GM13977 (cell line): ENCODE results near the gene MYOG.

Experiments used
- DNase-seq: peaks from one replicate; pipeline ENCODE4 v3.0.0; 2012; ENCODE audit warnings: low spot score
- in situ Hi-C: fragments of 300-500 bp; cut with MboI; formaldehyde crosslinking; loops from one replicate; pipeline ENCODE4 v1.12.0; 2022; ENCODE audit warnings: low sequenced_read_pairs, low pct_unique_long_range_greater_than_20kb, mixed read lengths, inconsistent platforms; ENCODE audit not compliant: unreplicated experiment
- TF ChIP-seq, protein P1 (sequence below): IDR thresholded peaks from 2 replicates; pipeline ENCODE4 v1.5.1; 2012; ENCODE audit warnings: mild to moderate bottlenecking, control low read depth; ENCODE audit not compliant: insufficient read depth; ENCODE audit errors: extremely low read depth, missing control alignments

The MYOG gene

GRCh38 chr1:203050826-203051225 lies 35.0 kb downstream of the MYOG start:
- in situ Hi-C loops, result no loop called here
- no peak for DNase-seq
- TF ChIP-seq, protein P1, sequence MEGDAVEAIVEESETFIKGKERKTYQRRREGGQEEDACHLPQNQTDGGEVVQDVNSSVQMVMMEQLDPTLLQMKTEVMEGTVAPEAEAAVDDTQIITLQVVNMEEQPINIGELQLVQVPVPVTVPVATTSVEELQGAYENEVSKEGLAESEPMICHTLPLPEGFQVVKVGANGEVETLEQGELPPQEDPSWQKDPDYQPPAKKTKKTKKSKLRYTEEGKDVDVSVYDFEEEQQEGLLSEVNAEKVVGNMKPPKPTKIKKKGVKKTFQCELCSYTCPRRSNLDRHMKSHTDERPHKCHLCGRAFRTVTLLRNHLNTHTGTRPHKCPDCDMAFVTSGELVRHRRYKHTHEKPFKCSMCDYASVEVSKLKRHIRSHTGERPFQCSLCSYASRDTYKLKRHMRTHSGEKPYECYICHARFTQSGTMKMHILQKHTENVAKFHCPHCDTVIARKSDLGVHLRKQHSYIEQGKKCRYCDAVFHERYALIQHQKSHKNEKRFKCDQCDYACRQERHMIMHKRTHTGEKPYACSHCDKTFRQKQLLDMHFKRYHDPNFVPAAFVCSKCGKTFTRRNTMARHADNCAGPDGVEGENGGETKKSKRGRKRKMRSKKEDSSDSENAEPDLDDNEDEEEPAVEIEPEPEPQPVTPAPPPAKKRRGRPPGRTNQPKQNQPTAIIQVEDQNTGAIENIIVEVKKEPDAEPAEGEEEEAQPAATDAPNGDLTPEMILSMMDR, result no peak

DNA sequence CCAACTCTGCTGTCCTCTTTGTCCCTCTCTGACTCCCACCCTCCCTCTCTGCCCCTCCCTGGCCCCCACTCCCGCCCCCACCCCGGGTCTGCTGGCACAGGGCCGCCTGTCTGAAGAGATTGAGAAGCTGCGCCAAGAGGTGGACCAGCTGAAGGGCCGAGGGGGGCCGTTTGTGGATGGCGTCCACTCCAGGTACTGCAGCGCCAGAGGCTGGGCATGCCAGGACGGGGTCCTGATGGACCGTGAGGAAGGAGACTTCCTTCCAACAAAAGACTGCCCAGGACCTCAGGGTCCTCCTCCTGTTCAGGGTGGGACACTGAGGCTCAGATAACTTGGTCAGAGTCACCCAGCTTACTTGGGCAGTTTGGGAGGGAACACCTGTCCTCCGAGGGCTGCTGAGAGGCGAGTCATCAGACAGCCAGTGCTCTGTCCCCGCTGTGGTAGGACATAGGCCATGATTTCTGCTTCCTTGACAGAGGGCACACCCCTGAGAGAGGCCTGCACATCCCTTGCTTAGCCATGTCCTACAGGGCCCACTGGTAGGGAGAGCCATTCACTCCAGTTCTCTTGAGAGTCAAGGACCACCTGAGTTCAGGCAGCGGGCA lies 36.1 kb downstream of the MYOG start:
- DNase-seq, result no peak
- TF ChIP-seq, protein P1, result no peak
- in situ Hi-C loops, result no loop called here

DNA sequence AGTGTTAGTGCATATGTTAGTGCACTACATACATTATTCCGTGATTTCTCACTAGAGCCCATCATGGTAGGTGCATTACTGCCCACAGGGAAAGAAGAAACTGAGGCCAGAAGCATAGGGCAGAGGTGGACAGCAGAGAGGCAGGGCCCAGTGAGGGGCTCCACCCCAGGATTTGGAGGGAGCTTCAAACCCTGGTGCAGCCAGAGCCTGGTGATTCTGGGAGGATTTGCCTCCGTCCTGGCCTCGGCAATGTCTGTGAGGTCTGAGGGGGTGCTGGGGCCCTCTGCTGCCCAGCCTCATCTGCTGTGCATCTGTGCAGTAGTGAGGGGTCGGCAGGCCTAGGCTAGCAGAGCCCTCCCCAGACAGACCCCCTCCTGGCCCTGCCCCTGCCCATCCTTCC lies 36.7 kb downstream of the MYOG start:
- in situ Hi-C loops, result no loop called here

GRCh38 chr1:203048555-203049051 lies 37.2 kb downstream of the MYOG start:
- TF ChIP-seq, protein P1, result no peak
- in situ Hi-C loops, result no loop called here
- DNase-seq, result no peak

More for the DNA sequence above, 36.7 kb downstream of the MYOG start:
- TF ChIP-seq, protein P1, result no peak
- DNase-seq, result no peak

GRCh38 chr1:203048086-203048485 lies 37.7 kb downstream of the MYOG start:
- TF ChIP-seq, protein P1, result no peak
- no peak for DNase-seq
- in situ Hi-C loops, result no loop called here

- DNase-seq, result no peak
- TF ChIP-seq, protein P1, result no peak
- in situ Hi-C loops, result no loop called here
Observed at GRCh38 chr1:203046984-203047630, 38.7 kb downstream of the MYOG start.
